Lower lobe of right lung (tissue), 2 donors: ENCODE results near the gene C1GALT1. TPM values are rescaled to one million over a fixed set of nuclear protein-coding genes. Genes with fewer than 3 reads are reported as not detected.

Experiments used
- ATAC-seq, 2 donors: fragments of 200-7000 bp; cut with Tn5 transposase; one replicate each; pipeline ENCODE4 v1.9.1; 2020 to 2022; ENCODE audit warnings: mild to moderate bottlenecking in 2 of 2, moderate library complexity in 2 of 2
- DNase-seq: peaks from one replicate; pipeline ENCODE4 v3.0.0-alpha.2; 2020
- H3K27ac ChIP-seq: fragments of 200-600 bp; one replicate; pipeline ENCODE4 v1.8.0; 2022
- H3K27me3 ChIP-seq: fragments of 200-600 bp; one replicate; pipeline ENCODE4 v1.8.0; 2022; ENCODE audit warnings: low read depth
- H3K36me3 ChIP-seq: fragments of 200-600 bp; one replicate; pipeline ENCODE4 v1.8.0; 2022; ENCODE audit warnings: mild to moderate bottlenecking
- H3K4me1 ChIP-seq: fragments of 200-600 bp; one replicate; pipeline ENCODE4 v1.8.0; 2022
- H3K4me3 ChIP-seq: fragments of 200-600 bp; one replicate; pipeline ENCODE4 v1.8.0; 2022; ENCODE audit warnings: mild to moderate bottlenecking
- H3K9me3 ChIP-seq: fragments of 200-600 bp; one replicate; pipeline ENCODE4 v1.8.0; 2022
- CTCF ChIP-seq: fragments of 200-600 bp; IDR thresholded peaks from one replicate; pipeline ENCODE4 v1.8.0; 2022; ENCODE audit warnings: antibody characterized with exemption, mild to moderate bottlenecking
- intact Hi-C: fragments of 100-400 bp; cut with DNase I; formaldehyde crosslinking; loops from one replicate; pipeline ENCODE4 v1.11.0; 2022
- total RNA-seq: library from RNA; stranded (reverse); fragmentation: NEBNext Ultra II Directional; extraction: Animal tissue kit (Norgen Biotek cat#: 25700); gene quantifications from one replicate; pipeline ENCODE4 v1.2.1, GENCODE V29; 2021
- donor health status: DM: no; HTN: yes; CAD: no; lungs with severe emphysema.

The C1GALT1 gene
- total RNA-seq, 1 donor from 2014 or later, result 39.0 TPM

- ATAC-seq (peak; percentile 77 to 79), DNase-seq (peak; percentile 53)
Measured at GRCh38 chr7:7201578-7202374, 19.4 kb downstream of the C1GALT1 start.

GRCh38 chr7:7202375-7202720 lies 20.0 kb downstream of the C1GALT1 start:
- Histone ChIP-seq H3K27me3 (no peaks in the 10 kb centered on the region), H3K27ac (no peak overlapping the region), H3K9me3 (no peaks in the 10 kb centered on the region), H3K36me3 (no peaks in the 10 kb centered on the region), H3K4me3 (no peak overlapping the region), H3K4me1 (peaks cover 17% of the 10 kb centered on the region)
- intact Hi-C loops, result no loop called here
- TF ChIP-seq CTCF, result no peak
- no peak for ATAC-seq
- no peak for DNase-seq

More at GRCh38 chr7:7201578-7202374, 19.4 kb downstream of the C1GALT1 start:
- Histone ChIP-seq H3K27ac (no peak overlapping the region), H3K36me3 (no peaks in the 10 kb centered on the region), H3K4me3 (no peak overlapping the region), H3K4me1 (peaks cover 17% of the 10 kb centered on the region), H3K27me3 (no peaks in the 10 kb centered on the region), H3K9me3 (no peaks in the 10 kb centered on the region)
- TF ChIP-seq CTCF, result no peak
- intact Hi-C loops, result no loop called here

GRCh38 chr7:7203813-7204575 lies 21.6 kb downstream of the C1GALT1 start:
- no peaks in the 10 kb centered on the region for H3K36me3 ChIP-seq
- H3K9me3 ChIP-seq, result no peaks in the 10 kb centered on the region
- no peak for DNase-seq
- H3K4me3 ChIP-seq, result no peak overlapping the region
- intact Hi-C loops, result no loop called here
- H3K27ac ChIP-seq, result no peak overlapping the region
- peaks cover 17% of the 10 kb centered on the region for H3K4me1 ChIP-seq
- no peak for TF ChIP-seq CTCF
- H3K27me3 ChIP-seq, result no peaks in the 10 kb centered on the region
- no peak for ATAC-seq

DNA sequence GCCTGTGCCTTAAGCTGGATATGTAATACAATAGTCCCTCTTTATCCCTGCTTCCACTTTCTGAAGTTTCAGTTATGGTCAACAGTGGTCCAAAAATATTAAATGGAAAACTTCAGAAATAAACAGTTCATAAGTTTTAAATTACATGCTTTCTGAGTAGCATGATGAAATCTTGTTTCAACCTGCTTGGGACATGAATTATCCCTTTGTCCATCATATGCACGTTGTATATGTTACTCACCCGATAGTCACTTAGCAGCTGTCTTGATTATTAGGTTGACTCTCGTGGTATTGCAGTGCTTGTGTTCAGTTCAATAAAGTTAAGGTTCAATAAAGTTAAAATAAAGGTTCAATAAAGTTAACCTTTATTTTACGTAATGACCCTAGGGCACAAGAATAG lies 25.5 kb downstream of the C1GALT1 start:
- intact Hi-C loops, result no loop called here
- no peak overlapping the region for H3K27ac ChIP-seq
- no peaks in the 10 kb centered on the region for H3K27me3 ChIP-seq
- no peaks in the 10 kb centered on the region for H3K36me3 ChIP-seq
- H3K4me3 ChIP-seq, result no peak overlapping the region
- no peak for ATAC-seq
- no peak for DNase-seq
- no peak for TF ChIP-seq CTCF
- H3K4me1 ChIP-seq, result peaks cover 5% of the 10 kb centered on the region
- H3K9me3 ChIP-seq, result no peaks in the 10 kb centered on the region

DNA sequence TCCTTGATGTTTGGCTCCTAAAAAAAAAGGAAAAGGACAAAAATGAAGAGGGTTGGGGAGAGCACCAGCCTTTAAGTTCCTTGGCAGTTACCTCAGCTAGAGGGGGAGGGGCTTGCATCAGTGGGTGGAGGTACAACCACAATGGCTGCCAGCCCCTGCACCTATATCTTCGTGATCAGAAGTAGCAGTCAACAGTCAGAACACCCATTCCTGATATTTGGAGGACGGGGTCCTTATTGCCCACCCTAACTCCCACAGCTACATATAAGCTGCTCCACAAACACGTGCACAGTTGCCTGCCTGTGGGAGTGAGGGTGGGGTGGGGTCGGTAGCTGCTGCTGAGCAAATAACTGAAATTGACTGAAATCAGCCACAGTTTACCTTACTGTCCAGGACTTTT lies 26.2 kb downstream of the C1GALT1 start:
- TF ChIP-seq CTCF, result no peak
- Histone ChIP-seq H3K27ac (no peak overlapping the region), H3K27me3 (no peaks in the 10 kb centered on the region), H3K9me3 (no peaks in the 10 kb centered on the region), H3K36me3 (no peaks in the 10 kb centered on the region), H3K4me3 (no peak overlapping the region), H3K4me1 (peaks cover 5% of the 10 kb centered on the region)
- intact Hi-C loops, result no loop called here
- DNase-seq, result no peak
- ATAC-seq, result no peak
